Stimulated activated CD4-positive, alpha-beta T cell treated with anti-CD3 and anti-CD28 coated beads, TNF-alpha, amount 100 ng/mL, for 48 hours (primary cell): ENCODE results near the gene EHHADH.

ENCODE experiments used
- DNase-seq, 3 donors: peaks; one replicate each; pipeline ENCODE4 v3.0.0-alpha.2; 2020; ENCODE audit warnings: low read depth in 3 of 3

EHHADH gene

DNA sequence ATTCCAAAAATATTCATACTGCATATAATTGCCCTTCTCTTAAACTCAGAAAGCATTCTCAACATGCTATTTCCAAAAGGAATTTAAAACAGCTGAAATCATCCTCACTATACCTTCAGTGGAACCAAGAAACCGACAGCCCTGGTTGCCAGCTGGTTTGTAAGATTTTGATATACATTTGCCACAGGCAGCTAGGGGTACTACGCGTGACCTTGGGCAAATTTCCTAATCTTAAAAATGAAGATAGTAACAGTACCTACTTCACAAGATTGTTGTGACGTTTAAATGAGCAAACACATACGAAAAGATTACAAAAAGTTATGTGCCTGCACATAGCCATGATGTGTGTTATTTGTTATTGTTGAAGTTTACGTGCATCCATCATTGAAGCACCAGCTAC is 108.3 kb downstream of the EHHADH start:
- no peak for DNase-seq

DNA sequence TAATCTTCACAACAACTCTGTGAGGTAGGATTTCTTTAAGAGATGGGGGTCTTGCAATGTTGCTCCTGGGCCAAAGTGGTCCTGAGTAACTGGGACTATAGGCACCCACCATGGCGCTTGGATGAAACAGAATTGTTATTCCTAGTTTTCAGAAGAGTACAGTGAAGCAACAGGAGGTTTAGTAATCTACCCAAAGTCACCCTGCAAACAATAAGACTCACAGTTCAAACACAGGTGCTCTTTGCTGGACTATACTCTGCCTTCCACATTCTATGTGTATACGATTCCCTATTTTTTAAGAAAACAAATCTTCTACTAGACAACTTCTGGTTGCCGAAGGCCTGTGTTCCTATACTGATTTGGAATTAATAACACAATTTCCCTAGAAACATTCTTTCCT is 109.1 kb downstream of the EHHADH start:
- DNase-seq = no peak
